ENCODE measurements around the gene CYB5D1.
"Not testable (repeated sequence)": the region's sequence is repeated elsewhere in the genome, so short reads cannot be mapped to it uniquely, and the experiment has no call there.

The CYB5D1 gene, protein sequence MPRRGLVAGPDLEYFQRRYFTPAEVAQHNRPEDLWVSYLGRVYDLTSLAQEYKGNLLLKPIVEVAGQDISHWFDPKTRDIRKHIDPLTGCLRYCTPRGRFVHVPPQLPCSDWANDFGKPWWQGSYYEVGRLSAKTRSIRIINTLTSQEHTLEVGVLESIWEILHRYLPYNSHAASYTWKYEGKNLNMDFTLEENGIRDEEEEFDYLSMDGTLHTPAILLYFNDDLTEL

DNA sequence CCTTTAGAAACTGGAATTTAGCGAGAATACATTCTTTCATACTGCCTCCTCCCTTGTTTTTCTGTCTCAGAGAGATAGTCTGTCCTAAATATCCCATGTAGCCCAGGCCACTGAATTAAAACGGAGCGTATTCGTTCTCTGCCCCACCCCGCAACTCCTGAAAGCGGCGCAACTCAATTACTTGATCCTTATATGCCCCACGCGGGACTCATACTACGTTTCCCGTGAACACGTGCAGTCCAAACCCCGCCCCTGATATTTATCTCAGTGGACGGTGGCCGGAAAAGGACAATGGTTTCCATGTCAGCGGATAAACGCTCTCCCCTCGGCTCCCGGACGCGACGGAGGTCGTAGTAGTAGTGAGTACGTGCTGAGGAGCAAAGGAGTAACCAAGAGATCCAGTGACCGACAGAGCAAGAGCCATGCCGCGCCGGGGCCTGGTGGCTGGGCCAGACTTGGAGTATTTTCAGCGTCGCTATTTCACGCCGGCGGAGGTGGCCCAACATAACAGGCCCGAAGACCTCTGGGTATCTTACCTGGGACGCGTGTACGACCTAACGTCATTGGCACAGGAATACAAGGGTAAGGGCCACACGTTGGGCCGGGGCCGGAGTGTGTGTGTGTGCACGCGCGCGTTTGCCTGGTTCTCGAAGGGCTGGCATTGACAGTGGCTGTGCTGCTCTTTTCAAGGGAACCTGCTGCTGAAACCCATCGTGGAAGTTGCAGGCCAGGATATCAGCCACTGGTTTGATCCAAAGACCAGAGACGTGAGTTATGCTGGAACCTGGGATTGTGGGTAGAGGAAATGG, at the start of gene CYB5D1:
TSS of gene CYB5D1 (plus strand) at position 291 of the 809 bp plus-strand sequence. CDS start at position 423, 132 bp downstream.
- peak within 1 kb of the TSS; percentile 79 for H3K4me3 ChIP-seq (ENCODE audit: low read depth, low read length)
- H3K27me3 ChIP-seq (ENCODE audit: control insufficient read depth, insufficient read depth, low read length) = peaks cover 36% of the 10 kb centered on the region
- peak within 1 kb of the TSS; percentile 93 for H3K9ac ChIP-seq (ENCODE audit: low read length)
- H3K27ac ChIP-seq (ENCODE audit: low read depth, low read length) = peak within 1 kb of the TSS; percentile 90
- H3K36me3 ChIP-seq (ENCODE audit: control insufficient read depth, insufficient read depth, low read length) = peaks cover 15% of the 10 kb centered on the region
- no peaks in the 10 kb centered on the region for H3K9me3 ChIP-seq (ENCODE audit: control insufficient read depth, insufficient read depth, low read depth, low read length)
- peaks cover 19% of the 10 kb centered on the region for H3K4me1 ChIP-seq (ENCODE audit: control insufficient read depth, insufficient read depth, low read length)

DNA sequence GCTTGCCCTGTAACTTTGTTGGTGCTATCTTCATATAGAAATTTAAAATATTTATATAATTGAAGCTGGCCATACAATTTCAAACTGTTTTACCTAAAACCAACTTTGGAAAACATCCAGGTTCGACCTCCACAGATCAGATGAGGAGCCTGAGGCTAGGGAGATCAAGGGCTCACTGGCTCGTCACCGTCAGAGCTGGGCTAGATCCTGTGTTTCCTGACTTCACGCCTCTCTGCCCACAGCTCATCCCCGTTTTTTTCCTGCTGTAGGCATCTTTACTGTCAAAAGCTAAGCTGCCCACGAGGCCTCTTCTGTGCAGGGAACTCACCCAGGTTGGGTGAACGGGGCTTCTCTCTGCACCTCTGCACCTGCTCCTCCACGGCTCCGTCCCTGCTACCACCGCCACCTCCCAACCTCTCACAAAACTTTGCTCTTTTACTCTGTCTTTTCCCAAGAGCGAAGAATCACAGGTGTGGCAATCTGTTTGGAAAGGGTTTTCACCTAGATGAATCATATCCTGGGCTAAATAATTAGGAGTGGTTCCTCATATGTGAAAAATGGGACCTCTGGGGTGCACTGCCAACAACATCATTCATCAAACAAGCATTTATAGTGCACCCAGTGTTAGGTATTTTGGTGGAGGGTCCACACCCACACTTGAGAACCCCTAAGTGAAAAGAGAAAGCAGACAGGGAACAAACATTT, 48.6 kb upstream of the CYB5D1 start:
- Histone ChIP-seq H3K36me3 (ENCODE audit: control insufficient read depth, insufficient read depth, low read length) (no peaks in the 10 kb centered on the region), H3K27me3 (ENCODE audit: control insufficient read depth, insufficient read depth, low read length) (no peaks in the 10 kb centered on the region), H3K9me3 (ENCODE audit: control insufficient read depth, insufficient read depth, low read depth, low read length) (no peaks in the 10 kb centered on the region), H3K4me1 (ENCODE audit: control insufficient read depth, insufficient read depth, low read length) (no peaks in the 10 kb centered on the region), H3K4me3 (ENCODE audit: low read depth, low read length) (no peak overlapping the region), H3K27ac (ENCODE audit: low read depth, low read length) (no peak overlapping the region), H3K9ac (ENCODE audit: low read length) (no peak overlapping the region)

DNA sequence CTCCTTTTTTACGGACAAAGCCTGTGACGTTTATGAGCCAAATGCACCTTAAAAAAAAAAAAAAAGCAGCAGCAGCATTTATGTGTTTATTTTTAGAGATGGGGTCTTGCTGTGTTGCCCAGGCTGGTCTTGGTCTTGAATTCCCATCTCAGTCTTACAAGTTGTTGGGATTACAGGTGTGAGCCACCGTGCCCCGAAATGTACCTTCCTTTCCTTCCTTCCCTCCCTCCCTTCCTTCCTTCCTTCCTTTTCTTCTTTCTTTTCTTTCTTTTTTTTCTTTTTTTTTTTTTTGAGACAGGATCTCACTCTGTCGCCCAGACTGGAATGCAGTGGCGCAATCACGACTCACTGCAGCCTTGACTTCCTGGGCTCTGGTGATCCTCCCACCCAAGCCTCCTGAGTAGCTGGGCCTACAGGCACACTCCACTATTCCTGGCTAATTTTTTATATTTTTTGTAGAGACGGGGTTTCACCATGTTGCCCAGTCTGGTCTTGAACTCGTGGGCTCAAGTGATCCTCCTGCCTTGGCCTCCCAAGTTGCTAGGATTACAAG, 47.9 kb upstream of the CYB5D1 start:
- H3K9ac ChIP-seq (ENCODE audit: low read length); H3K4me3 ChIP-seq (ENCODE audit: low read depth, low read length); H3K9me3 ChIP-seq (ENCODE audit: control insufficient read depth, insufficient read depth, low read depth, low read length); H3K27me3 ChIP-seq (ENCODE audit: control insufficient read depth, insufficient read depth, low read length); H3K4me1 ChIP-seq (ENCODE audit: control insufficient read depth, insufficient read depth, low read length); H3K36me3 ChIP-seq (ENCODE audit: control insufficient read depth, insufficient read depth, low read length); H3K27ac ChIP-seq (ENCODE audit: low read depth, low read length): not testable (repeated sequence)

DNA sequence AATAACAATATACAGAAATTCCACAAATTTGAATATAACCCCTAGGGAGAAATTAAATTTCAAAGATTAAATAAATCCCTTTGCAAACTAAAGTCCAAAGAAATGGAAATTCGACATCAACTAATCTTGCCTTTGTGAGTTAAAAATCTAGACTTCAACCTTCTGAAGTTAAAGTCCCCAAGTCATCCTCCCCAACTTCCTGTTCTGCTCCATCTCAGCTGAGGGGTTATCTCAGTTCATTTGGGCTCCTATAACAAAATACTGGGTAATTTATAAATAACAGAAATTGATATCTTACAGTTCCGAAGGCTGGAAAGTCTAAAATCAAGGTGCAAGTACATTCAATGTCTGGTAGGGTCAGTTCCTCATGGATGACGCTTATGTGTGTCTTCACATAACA, 46.6 kb upstream of the CYB5D1 start:
- no peaks in the 10 kb centered on the region for H3K36me3 ChIP-seq (ENCODE audit: control insufficient read depth, insufficient read depth, low read length)
- no peaks in the 10 kb centered on the region; the same call in 1 of the 2 replicates for H3K27me3 ChIP-seq (ENCODE audit: control insufficient read depth, insufficient read depth, low read length)
- no peak overlapping the region for H3K9ac ChIP-seq (ENCODE audit: low read length)
- no peak overlapping the region for H3K27ac ChIP-seq (ENCODE audit: low read depth, low read length)
- H3K4me3 ChIP-seq (ENCODE audit: low read depth, low read length) = no peak overlapping the region
- H3K4me1 ChIP-seq (ENCODE audit: control insufficient read depth, insufficient read depth, low read length) = no peaks in the 10 kb centered on the region
- no peaks in the 10 kb centered on the region for H3K9me3 ChIP-seq (ENCODE audit: control insufficient read depth, insufficient read depth, low read depth, low read length)

DNA sequence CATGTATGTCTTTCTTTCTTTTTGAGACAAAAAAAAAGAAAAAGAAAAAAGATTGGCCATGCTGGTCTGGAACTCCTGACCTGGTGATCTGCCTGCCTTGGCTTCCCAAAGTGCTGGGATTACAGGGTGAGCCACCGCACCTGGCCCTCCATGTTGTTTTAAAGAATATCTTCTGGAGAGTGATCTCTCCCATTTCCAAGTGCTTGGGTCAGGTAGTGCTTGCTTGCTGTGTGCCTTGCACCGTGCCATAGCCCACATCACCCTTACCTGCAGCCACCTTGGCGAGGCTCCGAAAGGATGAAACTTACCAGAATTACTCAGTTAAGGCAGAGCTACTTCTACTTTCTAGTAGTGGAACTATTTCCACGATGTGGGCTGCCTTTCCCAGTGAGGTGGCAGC, 42.8 kb upstream of the CYB5D1 start:
- no peak overlapping the region for H3K9ac ChIP-seq (ENCODE audit: low read length)
- no peak overlapping the region for H3K4me3 ChIP-seq (ENCODE audit: low read depth, low read length)
- peaks cover 10% of the 10 kb centered on the region; the same call in 1 of the 2 replicates for H3K27me3 ChIP-seq (ENCODE audit: control insufficient read depth, insufficient read depth, low read length)
- no peaks in the 10 kb centered on the region; the same call in 1 of the 2 replicates for H3K4me1 ChIP-seq (ENCODE audit: control insufficient read depth, insufficient read depth, low read length)
- no peaks in the 10 kb centered on the region for H3K9me3 ChIP-seq (ENCODE audit: control insufficient read depth, insufficient read depth, low read depth, low read length)
- no peak overlapping the region for H3K27ac ChIP-seq (ENCODE audit: low read depth, low read length)
- no peaks in the 10 kb centered on the region for H3K36me3 ChIP-seq (ENCODE audit: control insufficient read depth, insufficient read depth, low read length)

DNA sequence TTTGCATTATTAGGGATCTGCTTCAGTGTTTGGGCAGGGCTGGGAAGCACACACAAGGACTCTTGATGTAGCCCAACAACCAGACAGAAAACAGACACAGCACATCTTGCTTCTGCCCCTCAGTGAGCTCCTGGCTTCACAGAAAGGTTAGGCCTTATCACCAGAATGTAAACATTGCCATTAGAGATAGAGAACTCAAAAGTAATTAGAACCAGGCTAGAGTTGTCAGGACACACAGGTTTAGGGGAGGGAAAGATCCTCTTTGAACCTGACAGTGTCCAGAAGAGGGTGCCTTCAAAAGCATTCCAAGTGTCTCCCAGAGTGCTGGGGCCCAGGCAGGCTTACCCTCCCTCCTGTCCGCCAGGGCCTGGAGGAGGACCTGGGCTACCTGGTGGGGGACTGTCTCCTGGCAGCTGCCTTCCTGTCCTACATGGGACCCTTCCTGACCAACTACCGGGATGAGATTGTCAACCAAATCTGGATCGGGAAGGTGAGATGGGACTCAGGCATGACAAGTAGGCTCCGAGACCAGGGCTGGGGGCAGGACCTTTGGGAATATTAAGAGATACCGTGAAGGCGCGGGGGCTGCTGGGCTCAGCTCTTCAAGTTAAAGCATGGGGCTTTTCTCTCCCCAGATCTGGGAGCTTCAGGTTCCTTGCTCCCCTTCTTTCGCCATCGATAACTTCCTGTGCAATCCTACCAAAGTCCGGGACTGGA, 40.7 kb upstream of the CYB5D1 start:
- no peaks in the 10 kb centered on the region for H3K36me3 ChIP-seq (ENCODE audit: control insufficient read depth, insufficient read depth, low read length)
- H3K4me1 ChIP-seq (ENCODE audit: control insufficient read depth, insufficient read depth, low read length) = no peaks in the 10 kb centered on the region; the same call in 1 of the 2 replicates
- H3K4me3 ChIP-seq (ENCODE audit: low read depth, low read length) = no peak overlapping the region
- no peak overlapping the region for H3K27ac ChIP-seq (ENCODE audit: low read depth, low read length)
- H3K9ac ChIP-seq (ENCODE audit: low read length) = no peak overlapping the region
- no peaks in the 10 kb centered on the region for H3K9me3 ChIP-seq (ENCODE audit: control insufficient read depth, insufficient read depth, low read depth, low read length)
- H3K27me3 ChIP-seq (ENCODE audit: control insufficient read depth, insufficient read depth, low read length) = peaks cover 10% of the 10 kb centered on the region; the same call in 1 of the 2 replicates

DNA sequence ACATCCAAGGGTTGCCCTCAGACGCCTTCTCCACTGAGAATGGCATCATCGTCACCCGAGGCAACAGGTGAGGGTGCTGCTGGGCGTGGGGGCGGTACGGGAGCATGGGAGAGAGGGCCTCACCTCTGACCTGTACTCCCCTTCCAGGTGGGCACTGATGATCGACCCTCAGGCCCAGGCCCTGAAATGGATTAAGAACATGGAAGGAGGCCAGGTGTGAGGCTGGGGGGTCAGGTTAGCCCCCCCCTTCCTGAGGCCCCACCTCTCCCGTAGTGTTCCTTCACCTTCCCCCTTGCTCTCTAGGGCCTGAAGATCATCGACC, 40.2 kb upstream of the CYB5D1 start:
- Histone ChIP-seq H3K36me3 (ENCODE audit: control insufficient read depth, insufficient read depth, low read length) (no peaks in the 10 kb centered on the region), H3K4me1 (ENCODE audit: control insufficient read depth, insufficient read depth, low read length) (no peaks in the 10 kb centered on the region; the same call in 1 of the 2 replicates), H3K27ac (ENCODE audit: low read depth, low read length) (no peak overlapping the region), H3K9ac (ENCODE audit: low read length) (no peak overlapping the region), H3K9me3 (ENCODE audit: control insufficient read depth, insufficient read depth, low read depth, low read length) (no peaks in the 10 kb centered on the region), H3K4me3 (ENCODE audit: low read depth, low read length) (no peak overlapping the region), H3K27me3 (ENCODE audit: control insufficient read depth, insufficient read depth, low read length) (peaks cover 10% of the 10 kb centered on the region; the same call in 1 of the 2 replicates)

DNA sequence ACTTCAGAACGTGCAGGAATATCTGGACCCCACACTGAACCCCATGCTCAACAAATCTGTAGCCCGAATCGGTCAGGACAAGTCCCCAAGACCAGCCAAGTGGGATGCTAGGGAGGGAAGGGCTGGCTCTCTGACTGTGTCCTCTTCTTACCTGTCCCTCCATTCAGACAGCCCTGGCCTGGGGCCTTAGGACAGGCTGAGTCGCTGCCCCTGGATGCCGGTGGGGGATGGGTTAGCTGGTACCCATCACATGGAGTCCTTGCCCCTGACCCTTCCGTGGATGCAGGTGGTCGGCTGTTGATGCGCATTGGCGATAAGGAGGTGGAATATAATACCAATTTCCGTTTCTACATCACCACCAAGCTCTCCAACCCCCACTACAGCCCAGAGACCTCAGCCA, 39.8 kb upstream of the CYB5D1 start:
- Histone ChIP-seq H3K9me3 (ENCODE audit: control insufficient read depth, insufficient read depth, low read depth, low read length) (no peaks in the 10 kb centered on the region), H3K9ac (ENCODE audit: low read length) (no peak overlapping the region), H3K36me3 (ENCODE audit: control insufficient read depth, insufficient read depth, low read length) (no peaks in the 10 kb centered on the region), H3K27me3 (ENCODE audit: control insufficient read depth, insufficient read depth, low read length) (peaks cover 10% of the 10 kb centered on the region; the same call in 1 of the 2 replicates), H3K4me1 (ENCODE audit: control insufficient read depth, insufficient read depth, low read length) (no peaks in the 10 kb centered on the region; the same call in 1 of the 2 replicates), H3K27ac (ENCODE audit: low read depth, low read length) (no peak overlapping the region), H3K4me3 (ENCODE audit: low read depth, low read length) (no peak overlapping the region)

DNA sequence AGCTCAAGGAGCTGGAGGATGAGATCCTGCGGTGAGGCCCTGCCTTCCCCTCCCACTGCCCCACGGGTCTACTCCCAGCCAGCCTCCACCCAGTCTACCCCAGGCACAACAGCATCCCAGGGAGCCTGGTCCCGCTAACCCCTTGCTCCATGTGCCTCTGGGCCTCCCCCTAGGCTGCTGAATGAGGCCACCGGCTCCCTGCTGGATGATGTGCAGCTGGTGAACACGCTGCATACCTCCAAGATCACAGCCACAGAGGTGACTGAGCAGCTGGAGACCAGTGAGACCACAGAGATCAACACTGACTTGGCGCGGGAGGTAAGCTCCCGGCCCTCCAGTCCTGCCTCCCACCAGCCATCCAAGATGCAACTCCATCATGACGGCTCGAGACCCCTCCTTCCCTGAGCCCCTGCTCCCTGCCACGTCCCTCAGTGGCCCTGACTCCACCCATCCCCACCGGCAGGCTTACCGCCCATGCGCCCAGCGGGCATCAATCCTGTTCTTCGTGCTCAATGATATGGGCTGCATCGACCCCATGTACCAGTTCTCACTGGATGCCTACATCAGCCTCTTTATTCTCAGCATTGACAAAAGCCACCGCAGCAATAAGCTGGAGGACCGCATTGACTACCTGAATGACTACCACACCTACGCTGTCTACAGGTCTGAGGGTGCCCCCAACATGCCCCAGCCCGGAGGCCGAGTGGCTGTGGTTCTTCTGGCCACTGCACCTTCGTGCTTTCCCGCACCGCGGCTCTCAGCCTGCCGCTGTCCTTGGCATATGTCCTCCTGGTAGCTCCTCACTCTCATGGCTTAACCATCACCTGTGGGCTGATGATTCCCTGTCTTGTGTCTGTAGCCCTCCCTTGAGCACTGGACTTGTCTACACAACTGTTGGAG, 38.8 kb upstream of the CYB5D1 start:
- peaks cover 7% of the 10 kb centered on the region; the same call in 1 of the 2 replicates for H3K4me1 ChIP-seq (ENCODE audit: control insufficient read depth, insufficient read depth, low read length)
- no peak overlapping the region for H3K9ac ChIP-seq (ENCODE audit: low read length)
- no peak overlapping the region for H3K27ac ChIP-seq (ENCODE audit: low read depth, low read length)
- H3K4me3 ChIP-seq (ENCODE audit: low read depth, low read length) = no peak overlapping the region
- no peaks in the 10 kb centered on the region for H3K9me3 ChIP-seq (ENCODE audit: control insufficient read depth, insufficient read depth, low read depth, low read length)
- no peaks in the 10 kb centered on the region for H3K36me3 ChIP-seq (ENCODE audit: control insufficient read depth, insufficient read depth, low read length)
- peaks cover 19% of the 10 kb centered on the region for H3K27me3 ChIP-seq (ENCODE audit: control insufficient read depth, insufficient read depth, low read length)

DNA sequence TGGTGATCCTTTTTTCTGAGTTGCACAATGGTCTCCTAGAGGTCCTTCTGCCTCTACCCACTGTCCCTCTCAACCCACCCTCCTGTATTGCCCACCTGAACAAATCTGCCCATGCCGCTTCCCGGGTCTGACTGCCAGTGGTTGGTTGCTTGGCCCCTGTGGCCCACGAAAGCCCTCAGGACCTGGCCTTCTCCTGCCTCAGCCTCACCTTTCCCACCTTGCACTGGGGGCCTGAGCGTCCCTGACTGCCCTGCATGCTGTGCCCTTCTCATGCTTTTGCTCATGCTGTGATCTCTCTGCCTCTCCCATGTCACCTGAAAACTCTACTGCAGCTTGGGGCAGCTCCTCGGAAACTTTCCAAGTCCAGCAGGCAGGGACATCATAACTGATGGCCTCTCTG, 37.6 kb upstream of the CYB5D1 start:
- no peak overlapping the region for H3K27ac ChIP-seq (ENCODE audit: low read depth, low read length)
- no peak overlapping the region for H3K9ac ChIP-seq (ENCODE audit: low read length)
- no peaks in the 10 kb centered on the region for H3K36me3 ChIP-seq (ENCODE audit: control insufficient read depth, insufficient read depth, low read length)
- peaks cover 30% of the 10 kb centered on the region for H3K27me3 ChIP-seq (ENCODE audit: control insufficient read depth, insufficient read depth, low read length)
- no peak overlapping the region for H3K4me3 ChIP-seq (ENCODE audit: low read depth, low read length)
- no peaks in the 10 kb centered on the region for H3K9me3 ChIP-seq (ENCODE audit: control insufficient read depth, insufficient read depth, low read depth, low read length)
- peaks cover 8% of the 10 kb centered on the region; the same call in 1 of the 2 replicates for H3K4me1 ChIP-seq (ENCODE audit: control insufficient read depth, insufficient read depth, low read length)

All from HUES6 (cell line).